Cardiac muscle cell (in vitro differentiated cells and primary cell): Measurements from ENCODE around the gene ARHGAP1. TPM values are rescaled to one million over a fixed set of nuclear protein-coding genes. Genes with fewer than 3 reads are reported as not detected.
A peak's percentile ranks its signal among the peaks of the same experiment; 100 is the strongest.

Experiments used
- DNase-seq, 2 donors: peaks; one replicate each; pipeline versions ENCODE4 v3.0.0 to v3.0.0-alpha.2; 2010 to 2017; ENCODE audit warnings: low read depth in 1 of 2, low spot score in 1 of 2
- H3K27ac ChIP-seq: fragments of 200-600 bp; sonication (generic); 2 replicates; pipeline ENCODE4 v1.5.1; 2016
- H3K27me3 ChIP-seq: fragments of 200-600 bp; sonication (generic); 2 replicates; pipeline ENCODE4 v1.6.0; 2016; ENCODE audit warnings: control low read depth
- H3K36me3 ChIP-seq: fragments of 200-600 bp; sonication (generic); 2 replicates; pipeline ENCODE4 v1.5.1; 2016; ENCODE audit warnings: control low read depth
- H3K4me1 ChIP-seq: fragments of 200-600 bp; sonication (generic); 2 replicates; pipeline ENCODE4 v1.8.1; 2017; ENCODE audit warnings: low read depth, mild to moderate bottlenecking, mixed run types
- H3K4me3 ChIP-seq: fragments of 200-600 bp; sonication (generic); 2 replicates; pipeline ENCODE4 v1.5.1; 2016; ENCODE audit warnings: mild to moderate bottlenecking
- H3K9me3 ChIP-seq: fragments of 200-600 bp; sonication (generic); 2 replicates; pipeline ENCODE4 v1.5.1; 2017; ENCODE audit warnings: low read depth, mild to moderate bottlenecking, control low read depth
- polyA plus RNA-seq: library from polyadenylated mRNA; unstranded; fragments of >200 nt; fragmentation: Nextera tagmentation; extraction: Ambion mirVana; gene quantifications from 2 replicates; pipeline ENCODE4 v1.2.1, GENCODE V29; 2016
- total RNA-seq: library from RNA; depleted of rRNA; stranded (reverse); fragments of >200 nt; gene quantifications from 2 replicates; pipeline ENCODE4 v1.2.3, GENCODE V29; 2016
- TF ChIP-seq, protein P1 (sequence below): IDR thresholded peaks from 2 replicates; pipeline ENCODE4 v1.5.1; 2012; ENCODE audit warnings: low read depth, mild to moderate bottlenecking, low read length

Gene ARHGAP1
- total and polyA plus RNA-seq, 2 experiments from 2014 or later, result 59.3 to 149 TPM

DNA sequence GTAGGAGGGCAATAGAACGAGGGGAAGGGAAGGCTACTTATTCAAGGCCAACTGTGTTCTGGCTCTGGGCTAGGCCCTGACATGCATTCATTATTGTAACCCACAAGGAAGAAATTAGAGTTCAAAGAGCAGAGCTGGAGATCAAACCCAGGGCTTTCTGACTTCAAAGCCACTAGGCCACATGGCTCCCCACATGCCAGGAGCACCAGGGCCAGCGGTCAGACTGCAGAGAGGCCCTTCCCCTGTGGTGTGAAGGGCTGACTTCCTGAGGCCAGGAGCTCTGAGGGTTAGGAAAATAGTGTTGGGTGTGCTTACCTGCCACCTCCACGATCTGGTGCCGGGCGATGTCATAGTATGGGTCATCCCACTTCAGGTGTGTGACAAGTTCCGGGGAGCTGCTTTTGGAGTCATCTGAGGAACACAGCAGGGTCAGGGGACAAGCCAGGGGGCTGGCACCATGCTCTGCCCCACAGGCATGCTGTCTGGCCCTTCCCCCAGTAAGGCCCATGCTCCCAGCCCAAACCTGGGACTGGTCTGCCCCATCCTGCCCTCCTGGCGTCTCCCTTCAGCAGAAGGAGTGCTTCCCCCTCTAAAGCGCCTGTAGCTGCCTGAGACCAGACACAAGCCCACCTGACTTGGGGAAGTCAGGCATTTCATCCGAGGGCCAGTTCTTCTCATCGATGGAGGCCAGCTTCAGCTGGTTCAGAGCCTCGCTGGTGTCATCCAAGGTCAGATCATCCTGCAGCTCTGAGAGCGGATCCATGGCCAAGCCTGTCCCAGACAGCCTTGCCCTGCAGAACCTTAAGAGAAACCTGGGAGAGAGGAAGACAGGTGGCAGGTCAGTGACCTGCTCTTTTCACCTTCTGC lies 4.8 kb downstream of the ARHGAP1 start:
- H3K27me3 ChIP-seq, result no peaks in the 10 kb centered on the region
- H3K36me3 ChIP-seq, result peaks cover 6% of the 10 kb centered on the region
- no peak for DNase-seq
- TF ChIP-seq, protein P1, sequence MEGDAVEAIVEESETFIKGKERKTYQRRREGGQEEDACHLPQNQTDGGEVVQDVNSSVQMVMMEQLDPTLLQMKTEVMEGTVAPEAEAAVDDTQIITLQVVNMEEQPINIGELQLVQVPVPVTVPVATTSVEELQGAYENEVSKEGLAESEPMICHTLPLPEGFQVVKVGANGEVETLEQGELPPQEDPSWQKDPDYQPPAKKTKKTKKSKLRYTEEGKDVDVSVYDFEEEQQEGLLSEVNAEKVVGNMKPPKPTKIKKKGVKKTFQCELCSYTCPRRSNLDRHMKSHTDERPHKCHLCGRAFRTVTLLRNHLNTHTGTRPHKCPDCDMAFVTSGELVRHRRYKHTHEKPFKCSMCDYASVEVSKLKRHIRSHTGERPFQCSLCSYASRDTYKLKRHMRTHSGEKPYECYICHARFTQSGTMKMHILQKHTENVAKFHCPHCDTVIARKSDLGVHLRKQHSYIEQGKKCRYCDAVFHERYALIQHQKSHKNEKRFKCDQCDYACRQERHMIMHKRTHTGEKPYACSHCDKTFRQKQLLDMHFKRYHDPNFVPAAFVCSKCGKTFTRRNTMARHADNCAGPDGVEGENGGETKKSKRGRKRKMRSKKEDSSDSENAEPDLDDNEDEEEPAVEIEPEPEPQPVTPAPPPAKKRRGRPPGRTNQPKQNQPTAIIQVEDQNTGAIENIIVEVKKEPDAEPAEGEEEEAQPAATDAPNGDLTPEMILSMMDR, result no peak
- H3K27ac ChIP-seq, result peak overlapping the region; percentile 98
- H3K4me1 ChIP-seq, result peaks cover 28% of the 10 kb centered on the region
- H3K9me3 ChIP-seq, result no peaks in the 10 kb centered on the region
- no peak overlapping the region for H3K4me3 ChIP-seq

DNA sequence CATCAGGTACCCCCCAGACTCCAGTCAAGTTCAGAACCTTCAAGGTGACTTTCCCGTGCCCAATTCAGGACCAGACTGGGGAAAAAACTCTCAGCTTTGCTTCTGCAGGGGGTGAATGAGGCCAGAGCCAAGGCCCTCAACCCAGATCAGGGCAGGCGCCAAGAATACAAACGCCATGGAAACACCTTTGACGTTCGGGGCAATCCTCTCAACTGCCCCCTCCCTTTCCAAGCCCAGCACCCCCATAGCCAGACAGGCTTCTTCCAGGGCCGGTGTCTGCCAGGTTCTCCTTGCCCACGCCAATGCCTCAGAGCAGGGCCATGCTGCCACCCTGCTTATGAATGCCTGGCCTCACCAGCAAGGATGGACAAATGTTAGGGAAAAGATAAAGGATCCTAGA lies 5.8 kb downstream of the ARHGAP1 start:
- peaks cover 6% of the 10 kb centered on the region for H3K36me3 ChIP-seq

DNA sequence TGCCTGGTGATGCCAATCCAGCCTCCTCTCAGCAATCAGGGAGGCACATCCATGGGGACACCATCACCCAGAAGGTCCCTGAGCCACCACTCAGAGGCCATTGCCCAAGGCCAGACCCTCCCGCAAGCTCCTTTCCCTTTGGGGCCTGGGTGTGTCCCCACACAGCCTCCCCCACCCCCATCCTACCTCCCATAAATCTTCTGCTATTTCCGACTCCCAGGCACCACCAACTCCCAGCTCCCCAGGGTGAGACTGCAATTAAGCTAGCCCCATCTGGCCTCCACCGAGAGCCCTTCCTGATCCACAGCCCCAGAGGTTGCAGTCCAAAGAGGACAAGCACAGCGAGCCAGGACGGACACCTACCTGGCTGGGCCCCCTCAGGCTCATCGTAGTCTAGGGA lies 6.3 kb downstream of the ARHGAP1 start:
- Histone ChIP-seq H3K4me1 (peaks cover 26% of the 10 kb centered on the region), H3K36me3 (peaks cover 6% of the 10 kb centered on the region), H3K27me3 (no peaks in the 10 kb centered on the region), H3K27ac (no peak overlapping the region), H3K9me3 (no peaks in the 10 kb centered on the region), H3K4me3 (no peak overlapping the region)
- TF ChIP-seq, protein P1, result no peak
- DNase-seq, result no peak

More for the DNA sequence above, 5.8 kb downstream of the ARHGAP1 start:
- TF ChIP-seq, protein P1, result no peak
- Histone ChIP-seq H3K27me3 (no peaks in the 10 kb centered on the region), H3K27ac (no peak overlapping the region), H3K4me3 (no peak overlapping the region), H3K4me1 (peaks cover 27% of the 10 kb centered on the region), H3K9me3 (no peaks in the 10 kb centered on the region)
- no peak for DNase-seq

DNA sequence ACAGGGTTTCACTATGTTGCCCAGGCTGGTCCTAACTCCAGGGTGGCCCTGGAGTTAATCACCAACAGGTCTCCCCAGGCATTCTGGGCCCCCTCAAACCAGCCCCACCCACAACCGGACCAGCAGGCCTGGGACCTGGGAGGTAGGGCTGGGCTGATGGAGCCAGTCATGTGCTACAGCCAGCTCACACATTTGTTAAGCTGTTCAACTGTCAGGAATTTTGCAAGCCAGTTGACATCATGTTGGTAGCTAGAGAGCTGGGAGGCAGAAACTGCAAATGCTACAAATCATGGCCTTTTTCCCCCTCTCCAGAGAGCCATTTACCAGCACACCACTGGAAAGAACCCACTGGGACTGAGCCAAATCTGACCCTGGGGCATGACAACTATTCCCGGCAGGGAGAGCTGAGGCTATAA lies 6.8 kb downstream of the ARHGAP1 start:
- Histone ChIP-seq H3K4me1 (peaks cover 25% of the 10 kb centered on the region), H3K4me3 (no peak overlapping the region), H3K9me3 (no peaks in the 10 kb centered on the region), H3K27ac (no peak overlapping the region), H3K27me3 (no peaks in the 10 kb centered on the region), H3K36me3 (peaks cover 6% of the 10 kb centered on the region)
- TF ChIP-seq, protein P1, result no peak
- peak in 1 of 2 donors; percentile 31 for DNase-seq

DNA sequence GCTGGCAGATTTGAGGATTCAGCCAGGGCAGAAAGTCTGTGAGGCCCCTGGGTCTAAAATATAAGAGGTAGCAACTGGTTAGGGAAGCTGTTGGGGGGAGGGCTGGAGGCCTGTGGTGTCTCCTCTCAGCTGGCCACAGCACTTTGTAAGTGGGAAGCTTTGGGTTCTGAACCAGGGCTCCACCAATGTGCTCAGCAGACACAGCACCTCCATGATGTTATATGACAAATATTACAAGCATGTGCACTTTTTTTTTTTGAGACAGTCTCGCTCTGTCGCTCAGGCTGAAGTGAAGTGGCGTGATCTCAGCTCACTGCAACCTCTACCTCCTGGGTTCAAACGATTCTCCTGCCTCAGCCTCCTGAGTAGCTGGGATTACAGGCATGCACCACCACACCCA lies 8.0 kb downstream of the ARHGAP1 start:
- peaks cover 13% of the 10 kb centered on the region for H3K4me1 ChIP-seq
- TF ChIP-seq, protein P1, result no peak
- no peaks in the 10 kb centered on the region for H3K27me3 ChIP-seq
- no peak for DNase-seq
- no peak overlapping the region for H3K4me3 ChIP-seq
- no peaks in the 10 kb centered on the region for H3K9me3 ChIP-seq
- H3K36me3 ChIP-seq, result peaks cover 14% of the 10 kb centered on the region
- H3K27ac ChIP-seq, result no peak overlapping the region
